Measurements from ENCODE around the gene PTGER4.
A peak's percentile ranks its signal among the peaks of the same experiment; 100 is the strongest.
"Not testable (repeated sequence)": the region's sequence is repeated elsewhere in the genome, so short reads cannot be mapped to it uniquely, and the experiment has no call there.

PTGER4 gene

GRCh38 chr5:40679913-40680681 lies at the start of gene PTGER4:
Gene PTGER4, plus strand, starts transcription at chr5:40679915. Its CDS starts 1,079 bp downstream, at chr5:40680994.
- H3K4me1 Mint-ChIP-seq, result peaks cover 56% of the 10 kb centered on the region
- no peak for TF ChIP-seq CTCF (IDR thresholded peaks at IDR 0.05)
- peak within 1 kb of the TSS; percentile 83 for H3K27ac Mint-ChIP-seq
- no peak for DNase-seq
- H3K27me3 Mint-ChIP-seq (ENCODE audit: low read depth, poor library complexity), result peaks cover 60% of the 10 kb centered on the region
- H3K4me3 Mint-ChIP-seq, result peak within 1 kb of the TSS; percentile 93
- H3K36me3 Mint-ChIP-seq (ENCODE audit: low read depth), result no peaks in the 10 kb centered on the region
- H3K9me3 Mint-ChIP-seq, result no peaks in the 10 kb centered on the region

GRCh38 chr5:40630126-40630525 lies 49.6 kb upstream of the PTGER4 start:
- peaks cover 7% of the 10 kb centered on the region for H3K27me3 Mint-ChIP-seq (ENCODE audit: low read depth, poor library complexity)
- H3K27ac Mint-ChIP-seq, result no peak overlapping the region
- peaks cover 5% of the 10 kb centered on the region for H3K9me3 Mint-ChIP-seq
- no peaks in the 10 kb centered on the region for H3K36me3 Mint-ChIP-seq (ENCODE audit: low read depth)
- DNase-seq, result no peak
- no peak overlapping the region for H3K4me3 Mint-ChIP-seq
- H3K4me1 Mint-ChIP-seq, result peaks cover 6% of the 10 kb centered on the region
- TF ChIP-seq CTCF (IDR thresholded peaks at IDR 0.05), result no peak

GRCh38 chr5:40631236-40631635 lies 48.5 kb upstream of the PTGER4 start:
- peaks cover 16% of the 10 kb centered on the region for H3K9me3 Mint-ChIP-seq
- H3K4me3 Mint-ChIP-seq, result no peak overlapping the region
- H3K36me3 Mint-ChIP-seq (ENCODE audit: low read depth), result no peaks in the 10 kb centered on the region
- peaks cover 6% of the 10 kb centered on the region for H3K4me1 Mint-ChIP-seq
- DNase-seq, result no peak
- TF ChIP-seq CTCF (IDR thresholded peaks at IDR 0.05), result no peak
- peaks cover 7% of the 10 kb centered on the region for H3K27me3 Mint-ChIP-seq (ENCODE audit: low read depth, poor library complexity)
- no peak overlapping the region for H3K27ac Mint-ChIP-seq

DNA sequence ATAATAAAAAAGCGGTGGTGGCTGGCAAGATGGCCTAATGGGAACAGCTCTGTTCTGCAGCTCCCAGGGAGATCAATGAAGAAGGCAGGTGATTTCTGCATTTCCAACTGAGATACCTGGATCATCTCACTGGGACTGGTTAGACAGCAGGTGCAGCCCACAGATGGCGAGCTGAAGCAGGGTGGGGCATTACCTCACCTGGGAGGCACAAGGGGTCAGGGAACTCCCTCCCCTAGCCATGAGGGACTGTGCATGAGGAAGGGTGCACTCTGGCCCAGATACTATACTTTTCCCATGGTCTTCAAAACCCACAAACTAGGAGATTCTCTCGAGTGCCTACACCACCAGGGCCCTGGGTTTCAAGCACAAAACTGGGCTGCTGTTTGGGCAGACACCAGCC lies 45.6 kb upstream of the PTGER4 start:
- Mint-ChIP-seq H3K4me1 (no peaks in the 10 kb centered on the region), H3K27me3 (ENCODE audit: low read depth, poor library complexity) (no peaks in the 10 kb centered on the region)
- TF ChIP-seq CTCF (IDR thresholded peaks at IDR 0.05), result no peak

DNA sequence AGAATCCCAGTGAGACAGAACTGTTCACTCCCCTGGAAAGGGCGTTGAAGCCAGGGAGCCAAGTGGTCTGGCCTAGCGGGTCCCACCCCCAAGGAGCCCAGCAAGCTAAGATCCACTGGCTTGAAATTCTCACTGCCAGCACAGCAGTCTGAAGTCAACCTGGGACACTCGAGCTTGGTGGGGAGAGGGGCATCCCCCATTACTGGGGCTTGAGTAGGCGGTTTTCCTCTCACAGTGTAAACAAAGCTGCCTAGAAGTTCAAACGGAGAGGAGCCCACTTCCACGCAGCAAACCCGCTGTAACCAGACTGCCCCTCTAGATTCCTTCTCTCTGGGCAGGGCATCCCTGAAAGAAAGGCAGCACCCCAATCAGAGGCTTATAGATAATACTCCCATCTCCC lies 45.1 kb upstream of the PTGER4 start:
- Mint-ChIP-seq H3K4me3 (no peak overlapping the region), H3K4me1 (no peaks in the 10 kb centered on the region), H3K9me3 (peaks cover 45% of the 10 kb centered on the region), H3K27ac (no peak overlapping the region), H3K36me3 (ENCODE audit: low read depth) (no peaks in the 10 kb centered on the region), H3K27me3 (ENCODE audit: low read depth, poor library complexity) (no peaks in the 10 kb centered on the region)
- no peak for TF ChIP-seq CTCF (IDR thresholded peaks at IDR 0.05)
- no peak for DNase-seq

More for the DNA sequence above, 45.6 kb upstream of the PTGER4 start:
- no peak overlapping the region for H3K4me3 Mint-ChIP-seq
- DNase-seq, result no peak
- H3K9me3 Mint-ChIP-seq, result peaks cover 40% of the 10 kb centered on the region
- no peak overlapping the region for H3K27ac Mint-ChIP-seq
- H3K36me3 Mint-ChIP-seq (ENCODE audit: low read depth), result no peaks in the 10 kb centered on the region

DNA sequence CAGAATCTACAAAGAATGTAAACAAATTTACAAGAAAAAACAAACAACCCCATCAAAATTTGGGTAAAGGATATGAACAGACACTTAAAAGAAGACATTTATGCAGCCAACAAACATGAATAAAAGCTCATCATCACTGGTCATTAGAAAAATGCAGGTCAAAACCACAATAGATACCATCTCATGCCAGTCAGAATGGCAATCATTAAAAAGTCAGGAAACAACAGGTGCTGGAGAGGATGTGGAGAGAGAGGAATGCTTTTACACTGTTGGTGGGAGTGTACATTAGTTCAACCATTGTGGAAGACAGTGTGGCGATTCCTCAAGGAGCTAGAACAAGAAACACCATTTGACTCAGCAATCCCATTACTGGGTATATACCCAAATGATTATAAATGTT lies 40.2 kb upstream of the PTGER4 start:
- not testable (repeated sequence) for H3K27ac Mint-ChIP-seq; DNase-seq; H3K36me3 Mint-ChIP-seq (ENCODE audit: low read depth); H3K4me1 Mint-ChIP-seq; H3K27me3 Mint-ChIP-seq (ENCODE audit: low read depth, poor library complexity); H3K4me3 Mint-ChIP-seq
- peaks cover 63% of the 10 kb centered on the region for H3K9me3 Mint-ChIP-seq
